GM21528 (cell line): ENCODE measurements around the gene HOXC11.

Source experiments
- ATAC-seq: cut with Tn5 transposase; IDR thresholded peaks from one replicate; pipeline ENCODE4 v1.9.1; 2021; ENCODE audit warnings: mild to moderate bottlenecking, moderate library complexity; ENCODE audit not compliant: unreplicated experiment, low FRiP score

HOXC11 gene

GRCh38 chr12:53956251-53956887 lies 16.6 kb upstream of the HOXC11 start:
- ATAC-seq, result no peak

GRCh38 chr12:53956914-53957536 lies 15.9 kb upstream of the HOXC11 start:
- no peak for ATAC-seq

- no peak for ATAC-seq
Observed at GRCh38 chr12:53958128-53958527, 14.8 kb upstream of the HOXC11 start.

- ATAC-seq, result no peak
Observed at GRCh38 chr12:53959314-53959713, 13.6 kb upstream of the HOXC11 start.

- ATAC-seq, result no peak
Observed at GRCh38 chr12:53960187-53961024, 12.5 kb upstream of the HOXC11 start.

- ATAC-seq, result no peak
Observed at GRCh38 chr12:53961025-53961761, 11.7 kb upstream of the HOXC11 start.

GRCh38 chr12:53963005-53963404 lies 9.9 kb upstream of the HOXC11 start:
- ATAC-seq, result no peak

GRCh38 chr12:53963434-53964314 lies 9.3 kb upstream of the HOXC11 start:
- ATAC-seq, result no peak

GRCh38 chr12:53964315-53964713 lies 8.6 kb upstream of the HOXC11 start:
- ATAC-seq, result no peak

GRCh38 chr12:53965281-53966084 lies 7.4 kb upstream of the HOXC11 start:
- no peak for ATAC-seq

GRCh38 chr12:53966085-53966384 lies 6.9 kb upstream of the HOXC11 start:
- ATAC-seq, result no peak

- ATAC-seq, result no peak
Observed at GRCh38 chr12:53966385-53967133, 6.4 kb upstream of the HOXC11 start.

GRCh38 chr12:53967421-53967925 lies 5.5 kb upstream of the HOXC11 start:
- no peak for ATAC-seq

- no peak for ATAC-seq
Observed at GRCh38 chr12:53968214-53969127, 4.5 kb upstream of the HOXC11 start.

- ATAC-seq, result no peak
Observed at GRCh38 chr12:53969588-53970259, 3.2 kb upstream of the HOXC11 start.

GRCh38 chr12:53970451-53970850 lies 2.5 kb upstream of the HOXC11 start:
- ATAC-seq, result no peak

GRCh38 chr12:53971129-53971528 lies 1.8 kb upstream of the HOXC11 start:
- no peak for ATAC-seq
